Skeletal muscle satellite cell (primary cell): ENCODE data around the gene PRKCB.

Source experiments
- H3K27me3 ChIP-seq: 2 replicates; pipeline ENCODE4 v1.7.0; 2013; ENCODE audit warnings: low read length; ENCODE audit not compliant: control insufficient read depth, insufficient read depth
- H3K36me3 ChIP-seq: 2 replicates; pipeline ENCODE4 v1.7.0; 2013; ENCODE audit warnings: mild to moderate bottlenecking, control low read depth, low read length; ENCODE audit not compliant: insufficient read depth
- H3K4me1 ChIP-seq: 2 replicates; pipeline ENCODE4 v1.7.0; 2013; ENCODE audit warnings: low read length; ENCODE audit not compliant: control insufficient read depth, insufficient read depth
- H3K4me2 ChIP-seq: 2 replicates; pipeline ENCODE4 v1.7.0; 2013; ENCODE audit warnings: mild to moderate bottlenecking, low read length
- H3K4me3 ChIP-seq: 2 replicates; pipeline ENCODE4 v1.7.0; 2013; ENCODE audit warnings: low read length
- H3K9ac ChIP-seq: 2 replicates; pipeline ENCODE4 v1.7.0; 2013; ENCODE audit warnings: mild to moderate bottlenecking, low read depth, low read length, moderate library complexity
- H3K9me3 ChIP-seq: replicated peaks from 2 replicates; pipeline ENCODE4 v1.7.0; 2013; ENCODE audit warnings: mild to moderate bottlenecking, control low read depth, low read length

PRKCB gene

DNA sequence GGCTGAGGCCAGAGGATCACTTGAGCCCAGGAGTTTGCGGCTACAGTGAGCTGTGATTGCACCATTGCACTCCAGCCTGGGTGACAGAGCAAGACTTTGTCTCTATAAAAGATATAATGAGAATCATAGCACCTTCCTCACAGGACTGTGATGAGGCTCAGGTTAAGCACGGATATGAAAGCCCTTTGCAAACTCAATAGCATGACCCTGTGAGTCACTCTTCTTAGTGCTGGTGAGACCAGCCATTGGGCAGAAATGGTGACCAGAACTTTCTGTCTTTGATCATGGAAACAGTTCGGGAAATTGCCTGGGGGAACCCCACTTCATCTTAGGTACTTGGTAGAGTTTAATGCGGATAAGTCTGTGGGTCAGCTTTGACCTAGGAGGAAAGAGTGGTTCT lies 144.2 kb downstream of the PRKCB start:
- no peak overlapping the region for H3K4me3 ChIP-seq
- H3K36me3 ChIP-seq: no peaks in the 10 kb centered on the region
- H3K9ac ChIP-seq: no peak overlapping the region
- no peaks in the 10 kb centered on the region for H3K4me1 ChIP-seq
- no peaks in the 10 kb centered on the region for H3K27me3 ChIP-seq
- peaks cover 2% of the 10 kb centered on the region for H3K9me3 ChIP-seq
- H3K4me2 ChIP-seq: no peak overlapping the region

- Histone ChIP-seq H3K4me2 (no peak overlapping the region), H3K9ac (no peak overlapping the region), H3K4me1 (no peaks in the 10 kb centered on the region), H3K27me3 (no peaks in the 10 kb centered on the region), H3K36me3 (no peaks in the 10 kb centered on the region), H3K4me3 (no peak overlapping the region), H3K9me3 (peaks cover 2% of the 10 kb centered on the region)
Observed at GRCh38 chr16:23981429-23982399, 145.9 kb downstream of the PRKCB start.

DNA sequence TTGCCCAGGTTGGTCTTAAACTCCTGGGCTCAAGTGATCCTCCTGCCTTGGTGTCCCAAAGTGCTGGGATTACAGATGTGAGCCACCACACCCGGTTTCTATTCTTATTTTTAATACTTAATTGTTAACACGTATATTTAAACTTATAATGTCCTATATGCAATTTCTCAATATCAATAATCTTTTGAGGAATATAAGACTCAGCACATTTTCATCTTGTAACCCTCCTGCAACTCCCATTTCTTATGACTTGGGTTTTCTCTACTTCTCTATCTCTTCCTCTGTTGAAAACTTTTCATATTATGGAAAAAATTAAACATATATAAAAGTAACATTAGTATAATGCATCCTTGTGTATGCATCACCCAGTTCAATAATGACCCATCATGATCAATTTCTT lies 150.7 kb downstream of the PRKCB start:
- Histone ChIP-seq H3K4me3 (no peak overlapping the region), H3K4me1 (no peaks in the 10 kb centered on the region), H3K27me3 (no peaks in the 10 kb centered on the region), H3K9ac (no peak overlapping the region), H3K4me2 (no peak overlapping the region), H3K9me3 (no peaks in the 10 kb centered on the region), H3K36me3 (no peaks in the 10 kb centered on the region)

DNA sequence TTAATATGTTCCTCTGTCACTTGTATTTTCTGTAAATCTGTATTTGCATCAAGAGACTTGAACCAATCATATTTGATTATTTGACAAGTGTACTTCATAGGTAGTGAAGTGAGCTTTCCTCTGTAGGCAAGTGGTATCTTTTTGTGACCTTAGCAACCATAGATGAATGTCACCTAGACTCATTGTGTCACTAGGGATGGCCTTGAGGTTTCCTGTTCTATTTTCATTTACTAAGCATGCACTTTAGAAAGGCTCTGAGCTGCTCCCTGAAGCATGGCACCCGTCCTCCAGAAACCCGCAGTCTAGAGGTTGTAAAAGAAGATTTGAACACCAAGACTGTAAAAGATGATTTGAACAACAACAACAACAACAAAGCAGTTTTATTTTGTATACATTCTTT lies 151.7 kb downstream of the PRKCB start:
- H3K36me3 ChIP-seq: no peaks in the 10 kb centered on the region
- no peak overlapping the region for H3K9ac ChIP-seq
- H3K4me1 ChIP-seq: no peaks in the 10 kb centered on the region
- no peak overlapping the region for H3K4me2 ChIP-seq
- H3K4me3 ChIP-seq: no peak overlapping the region
- H3K9me3 ChIP-seq: no peaks in the 10 kb centered on the region
- no peaks in the 10 kb centered on the region for H3K27me3 ChIP-seq

- Histone ChIP-seq H3K9me3 (no peaks in the 10 kb centered on the region), H3K36me3 (no peaks in the 10 kb centered on the region), H3K4me3 (no peak overlapping the region)
Observed at GRCh38 chr16:23990507-23990906, 154.7 kb downstream of the PRKCB start.

DNA sequence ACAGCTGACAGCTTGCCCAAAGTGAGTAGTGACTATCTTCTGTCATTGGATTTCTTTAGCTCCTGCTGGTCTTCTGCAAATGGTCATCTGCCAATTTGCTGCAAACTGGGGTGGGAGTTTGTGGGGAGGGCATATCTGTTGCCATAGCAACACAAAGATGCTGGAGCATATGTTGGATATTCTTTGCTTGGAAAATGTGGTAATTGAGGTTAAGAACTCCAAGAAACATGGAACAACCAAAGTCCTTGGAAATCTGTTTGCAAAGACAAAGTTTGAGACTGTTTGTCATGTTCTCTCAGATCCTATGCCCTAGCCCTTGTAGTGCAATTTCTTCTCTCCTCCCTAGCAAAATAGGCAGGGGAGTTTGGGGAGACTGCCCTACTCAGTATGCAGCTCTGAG lies 155.3 kb downstream of the PRKCB start:
- H3K4me3 ChIP-seq: no peak overlapping the region

More at GRCh38 chr16:23990507-23990906, 154.7 kb downstream of the PRKCB start:
- no peaks in the 10 kb centered on the region for H3K27me3 ChIP-seq
- H3K4me1 ChIP-seq: no peaks in the 10 kb centered on the region
- no peak overlapping the region for H3K4me2 ChIP-seq
- H3K9ac ChIP-seq: no peak overlapping the region

DNA sequence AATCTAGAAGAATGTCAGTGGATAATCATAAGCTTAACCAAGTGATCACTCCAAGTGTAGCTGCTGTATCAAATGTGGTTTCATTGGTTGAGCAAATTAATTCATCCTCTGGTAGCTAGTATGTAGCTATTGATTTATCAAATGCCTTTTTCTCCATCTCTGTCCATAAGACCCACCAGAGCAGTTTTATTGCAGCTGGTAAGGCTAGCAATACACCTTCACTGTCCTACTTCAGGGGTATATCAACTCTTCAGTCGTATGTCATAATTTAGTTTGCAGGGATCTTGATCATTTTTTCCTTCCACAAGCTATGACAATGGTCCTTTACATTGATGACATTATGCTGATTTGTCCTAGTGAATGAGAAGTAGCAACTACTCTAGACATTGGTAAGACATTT lies 158.8 kb downstream of the PRKCB start:
- Histone ChIP-seq H3K4me1 (no peaks in the 10 kb centered on the region), H3K9ac (no peak overlapping the region), H3K27me3 (no peaks in the 10 kb centered on the region), H3K36me3 (no peaks in the 10 kb centered on the region), H3K4me2 (no peak overlapping the region), H3K9me3 (no peaks in the 10 kb centered on the region), H3K4me3 (no peak overlapping the region)

More for the DNA sequence above, 155.3 kb downstream of the PRKCB start:
- Histone ChIP-seq H3K4me1 (no peaks in the 10 kb centered on the region), H3K9ac (no peak overlapping the region), H3K27me3 (no peaks in the 10 kb centered on the region), H3K9me3 (no peaks in the 10 kb centered on the region), H3K36me3 (no peaks in the 10 kb centered on the region), H3K4me2 (no peak overlapping the region)

GRCh38 chr16:23996258-23996955 lies 160.6 kb downstream of the PRKCB start:
- H3K9ac ChIP-seq: no peak overlapping the region
- no peak overlapping the region for H3K4me2 ChIP-seq
- no peaks in the 10 kb centered on the region for H3K27me3 ChIP-seq
- H3K4me3 ChIP-seq: no peak overlapping the region
- H3K9me3 ChIP-seq: no peaks in the 10 kb centered on the region
- H3K4me1 ChIP-seq: no peaks in the 10 kb centered on the region
- H3K36me3 ChIP-seq: no peaks in the 10 kb centered on the region

DNA sequence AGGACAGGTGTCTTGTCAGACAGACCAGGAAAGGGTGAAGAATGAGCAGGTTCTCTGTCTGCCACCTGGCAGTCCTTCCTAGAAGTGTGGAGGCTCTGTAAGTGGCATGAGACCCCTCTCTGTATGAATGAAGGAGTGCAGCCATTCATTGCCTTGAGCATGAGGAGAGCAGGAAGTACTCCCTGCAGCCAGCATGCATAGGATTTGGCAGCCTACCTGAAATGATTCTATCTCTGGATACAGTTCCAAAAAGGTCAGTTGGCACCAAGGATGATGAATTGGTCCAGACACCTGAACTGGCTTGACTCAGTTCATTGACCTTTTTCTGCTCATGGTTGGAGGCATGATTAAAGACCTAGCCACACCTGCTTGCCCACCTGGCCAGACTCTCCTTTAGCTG lies 163.0 kb downstream of the PRKCB start:
- no peak overlapping the region for H3K9ac ChIP-seq
- no peak overlapping the region for H3K4me3 ChIP-seq
- no peaks in the 10 kb centered on the region for H3K36me3 ChIP-seq
- no peaks in the 10 kb centered on the region for H3K4me1 ChIP-seq
- no peaks in the 10 kb centered on the region for H3K9me3 ChIP-seq
- no peak overlapping the region for H3K4me2 ChIP-seq
- no peaks in the 10 kb centered on the region for H3K27me3 ChIP-seq

GRCh38 chr16:23999663-24000062 lies 163.9 kb downstream of the PRKCB start:
- H3K9ac ChIP-seq: no peak overlapping the region
- no peaks in the 10 kb centered on the region for H3K9me3 ChIP-seq
- no peaks in the 10 kb centered on the region for H3K36me3 ChIP-seq
- no peak overlapping the region for H3K4me2 ChIP-seq
- H3K27me3 ChIP-seq: no peaks in the 10 kb centered on the region
- no peaks in the 10 kb centered on the region for H3K4me1 ChIP-seq
- H3K4me3 ChIP-seq: no peak overlapping the region

GRCh38 chr16:24001710-24002109 lies 165.9 kb downstream of the PRKCB start:
- Histone ChIP-seq H3K4me3 (no peak overlapping the region), H3K4me2 (no peak overlapping the region), H3K36me3 (no peaks in the 10 kb centered on the region), H3K27me3 (no peaks in the 10 kb centered on the region), H3K4me1 (no peaks in the 10 kb centered on the region), H3K9ac (no peak overlapping the region), H3K9me3 (no peaks in the 10 kb centered on the region)
